ENCODE data around the gene PCDHGB1.

- TF ChIP-seq POLR2A (IDR thresholded peaks at IDR 0.05) (no peak), CTCF (IDR thresholded peaks at IDR 0.05) (peak in 2 of 4 experiments; percentile 16 to 29)
Measured at GRCh38 chr5:141349917-141350619, at the start of gene PCDHGB1.
